PC-9 (cell line): ENCODE results near the gene LRMDA. TPM values are rescaled to one million over a fixed set of nuclear protein-coding genes. Genes with fewer than 3 reads are reported as not detected.

Source experiments
- BruUV-seq: library from RNA; stranded (reverse); fragments of 400-500 nt; replicated peaks from 2 replicates; lab custom pipeline; 2021; lab: Mats Ljungman, UMichigan
- CTCF ChIA-PET: fragments of 300-600 bp; sonication (Branson Sonifier 250); formaldehyde crosslinking; loops from one replicate; lab custom pipeline; 2022; ENCODE audit warnings: antibody characterized with exemption; lab: Charles Lee
- POLR2A ChIA-PET: fragments of 300-600 bp; sonication (Branson Sonifier 250); formaldehyde crosslinking; loops from one replicate; lab custom pipeline; 2022; ENCODE audit warnings: antibody characterized with exemption; ENCODE audit not compliant: unreplicated experiment; lab: Charles Lee
- DNase-seq, 2 experiments: peaks; one replicate each; pipeline versions ENCODE4 v3.0.0 to v3.0.0-alpha.2; 2015 to 2022; ENCODE audit warnings: mixed read lengths in 1 of 2
- H2AFZ ChIP-seq: fragments of 200-600 bp; sonication (generic); 2 replicates; pipeline ENCODE4 v1.8.1; 2017; ENCODE audit warnings: antibody characterized with exemption
- H3F3A ChIP-seq: fragments of 200-600 bp; sonication (generic); 2 replicates; pipeline ENCODE4 v1.8.1; 2017; ENCODE audit warnings: antibody characterized with exemption, mild to moderate bottlenecking, low read depth; ENCODE audit not compliant: insufficient read depth
- H3K27ac ChIP-seq: fragments of 200-600 bp; sonication (generic); 2 replicates; pipeline ENCODE4 v1.6.1; 2016; ENCODE audit warnings: mixed run types
- H3K27me3 ChIP-seq: fragments of 200-600 bp; sonication (generic); 2 replicates; pipeline ENCODE4 v1.6.1; 2016; ENCODE audit warnings: low read depth, mixed run types; ENCODE audit not compliant: insufficient read depth
- H3K36me3 ChIP-seq: fragments of 200-600 bp; sonication (generic); 2 replicates; pipeline ENCODE4 v1.6.1; 2016; ENCODE audit warnings: low read depth, mixed run types
- H3K4me1 ChIP-seq: fragments of 200-600 bp; sonication (generic); replicated peaks from 2 replicates; pipeline ENCODE4 v1.6.1; 2016; ENCODE audit warnings: mixed run types; ENCODE audit not compliant: insufficient read depth
- H3K4me2 ChIP-seq: fragments of 200-600 bp; sonication (generic); 2 replicates; pipeline ENCODE4 v1.6.1; 2017; ENCODE audit warnings: mixed run types
- H3K4me3 ChIP-seq: fragments of 200-600 bp; sonication (generic); 2 replicates; pipeline ENCODE4 v1.6.1; 2016; ENCODE audit warnings: mixed run types
- H3K79me2 ChIP-seq: fragments of 200-600 bp; sonication (generic); 2 replicates; pipeline ENCODE4 v1.6.1; 2017; ENCODE audit warnings: low read depth, mixed run types
- H3K9me2 ChIP-seq: fragments of 200-600 bp; sonication (generic); 2 replicates; pipeline ENCODE4 v1.8.1; 2017; ENCODE audit warnings: mild to moderate bottlenecking; ENCODE audit not compliant: insufficient read depth
- H3K9me3 ChIP-seq: fragments of 200-600 bp; sonication (generic); 2 replicates; pipeline ENCODE4 v1.8.1; 2016; ENCODE audit warnings: low read depth; ENCODE audit not compliant: insufficient read depth
- H4K20me1 ChIP-seq: fragments of 200-600 bp; sonication (generic); 2 replicates; pipeline ENCODE4 v1.8.1; 2017; ENCODE audit not compliant: insufficient read depth
- CTCF ChIP-seq: fragments of 200-600 bp; sonication (generic); conservative IDR thresholded peaks from 2 replicates; pipeline ENCODE4 v1.6.1; 2017; ENCODE audit warnings: mixed run types, antibody characterized with exemption, mild to moderate bottlenecking, moderate library complexity
- EZH2 ChIP-seq: fragments of 200-600 bp; sonication (generic); IDR thresholded peaks from 2 replicates; pipeline ENCODE4 v1.8.0; 2017; ENCODE audit warnings: antibody characterized with exemption, low read depth
- intact Hi-C: fragments of 100-400 bp; cut with micrococcal nuclease; formaldehyde crosslinking; loops from one replicate; pipeline ENCODE4 v1.10.0; 2022; ENCODE audit not compliant: unreplicated experiment
- total RNA-seq: library from RNA; stranded (reverse); gene quantifications from 2 replicates; pipeline ENCODE4 v1.2.3, GENCODE V29; 2021

LRMDA gene
- total RNA-seq, 1 experiment from 2014 or later = not detected

GRCh38 chr10:75610183-75610582, 178.8 kb downstream of the LRMDA start:
- TF ChIP-seq CTCF (no peak), EZH2 (no peak)

GRCh38 chr10:75611172-75611992, 180.0 kb downstream of the LRMDA start:
- POLR2A ChIA-PET = no interaction called here

More at GRCh38 chr10:75610183-75610582, 178.8 kb downstream of the LRMDA start:
- Histone ChIP-seq H3K9me3 (no peaks in the 10 kb centered on the region), H3K27me3 (no peaks in the 10 kb centered on the region), H3F3A (no peaks in the 10 kb centered on the region), H3K36me3 (no peaks in the 10 kb centered on the region), H2AFZ (no peak overlapping the region), H3K79me2 (no peaks in the 10 kb centered on the region), H3K9me2 (no peaks in the 10 kb centered on the region), H3K4me1 (no peaks in the 10 kb centered on the region; the same call in 1 of the 2 replicates), H4K20me1 (no peaks in the 10 kb centered on the region), H3K4me3 (no peak overlapping the region), H3K27ac (no peak overlapping the region), H3K4me2 (no peak overlapping the region)
- no TSS peak for BruUV-seq
- intact Hi-C loops = no loop called here
- no peak for DNase-seq
- ChIA-PET CTCF (no interaction called here), POLR2A (no interaction called here)

GRCh38 chr10:75611993-75612372, 180.6 kb downstream of the LRMDA start:
- ChIA-PET POLR2A (no interaction called here), CTCF (no interaction called here)
- no peaks in the 10 kb centered on the region for H3K27me3 ChIP-seq
- intact Hi-C loops = no loop called here
- H3K4me2 ChIP-seq = no peak overlapping the region
- no peaks in the 10 kb centered on the region for H3F3A ChIP-seq
- no peaks in the 10 kb centered on the region for H4K20me1 ChIP-seq
- DNase-seq = no peak
- TF ChIP-seq CTCF = no peak
- no peak for TF ChIP-seq EZH2
- no peak overlapping the region for H2AFZ ChIP-seq
- no peaks in the 10 kb centered on the region for H3K9me2 ChIP-seq
- no peaks in the 10 kb centered on the region for H3K9me3 ChIP-seq
- H3K4me3 ChIP-seq = no peak overlapping the region
- no TSS peak for BruUV-seq
- no peaks in the 10 kb centered on the region for H3K4me1 ChIP-seq
- no peaks in the 10 kb centered on the region for H3K79me2 ChIP-seq
- H3K36me3 ChIP-seq = no peaks in the 10 kb centered on the region
- H3K27ac ChIP-seq = no peak overlapping the region

More at GRCh38 chr10:75611172-75611992, 180.0 kb downstream of the LRMDA start:
- Histone ChIP-seq H3F3A (no peaks in the 10 kb centered on the region), H3K27me3 (no peaks in the 10 kb centered on the region), H3K9me2 (no peaks in the 10 kb centered on the region), H3K4me1 (no peaks in the 10 kb centered on the region; the same call in 1 of the 2 replicates), H4K20me1 (no peaks in the 10 kb centered on the region), H3K4me2 (no peak overlapping the region), H3K4me3 (no peak overlapping the region), H2AFZ (no peak overlapping the region), H3K79me2 (no peaks in the 10 kb centered on the region), H3K36me3 (no peaks in the 10 kb centered on the region), H3K27ac (no peak overlapping the region), H3K9me3 (no peaks in the 10 kb centered on the region)
- intact Hi-C loops = no loop called here
- no peak for DNase-seq
- TF ChIP-seq CTCF = no peak
- TF ChIP-seq EZH2 = no peak
- no TSS peak for BruUV-seq
- CTCF ChIA-PET = no interaction called here
